Suprapubic skin (tissue), 4 donors: ENCODE results near the gene VPS8.

ENCODE experiments used
- CTCF ChIP-seq, 2 donors: fragments of 200-600 bp in 1 of 2; fragments of 450-650 bp in 1 of 2; sonication (generic) in 1 of 2; IDR thresholded peaks; one replicate each; pipeline ENCODE4 v1.5.1; 2016 to 2019; ENCODE audit warnings: antibody characterized with exemption in 2 of 2, mild to moderate bottlenecking in 1 of 2, moderate library complexity in 1 of 2
- EP300 ChIP-seq: sonication (generic); formaldehyde crosslinking; IDR thresholded peaks from one replicate; pipeline ENCODE4 v1.6.1; 2017; ENCODE audit warnings: antibody characterized with exemption
- POLR2A ChIP-seq, 2 donors: fragments of 450-650 bp; IDR thresholded peaks; one replicate each; pipeline ENCODE4 v1.6.1; 2017; ENCODE audit warnings: antibody characterized with exemption in 2 of 2, mild to moderate bottlenecking in 2 of 2, moderate library complexity in 2 of 2
- POLR2AphosphoS5 ChIP-seq, 3 donors: sonication (generic); formaldehyde crosslinking; IDR thresholded peaks; one replicate each; pipeline ENCODE4 v1.6.1; 2017; ENCODE audit warnings: antibody characterized with exemption in 3 of 3

GRCh38 chr3:184857099-184857498 lies 45.1 kb downstream of the VPS8 start:
- no peak for TF ChIP-seq CTCF (IDR thresholded peaks at IDR 0.05)
- TF ChIP-seq EP300, result no peak
- no peak for TF ChIP-seq POLR2A (IDR thresholded peaks at IDR 0.05)
- no peak for TF ChIP-seq POLR2AphosphoS5 (IDR thresholded peaks at IDR 0.05)
